Measurements from ENCODE around the gene ENOSF1. TPM values are rescaled to one million over a fixed set of nuclear protein-coding genes. Genes with fewer than 3 reads are reported as not detected.
"Not testable (repeated sequence)": the region's sequence is repeated elsewhere in the genome, so short reads cannot be mapped to it uniquely, and the experiment has no call there.

ENOSF1 gene
- total RNA-seq, 1 donor from 2014 or later = 58.4 TPM

DNA sequence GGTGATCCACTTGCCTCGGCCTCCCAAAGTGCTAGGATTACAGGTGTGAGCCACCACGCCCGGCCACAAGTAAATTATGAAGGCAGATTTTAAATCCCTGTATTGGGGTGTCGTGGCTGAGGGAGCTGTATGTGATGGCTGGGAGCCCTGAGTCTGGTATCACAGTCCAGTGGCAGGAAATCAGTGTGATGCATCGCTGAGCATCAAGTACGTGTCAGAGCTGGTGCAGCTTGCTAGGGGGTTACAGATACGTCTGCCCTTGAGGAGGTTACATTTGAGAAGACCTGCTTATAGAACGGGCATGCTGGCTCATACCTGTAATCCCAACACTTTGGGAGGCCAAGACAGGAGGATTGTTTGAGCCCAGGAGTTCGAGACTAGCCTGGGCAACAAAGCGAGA lies 4.3 kb downstream of the ENOSF1 start:
- DNase-seq (ENCODE audit: low spot score) = no peak

DNA sequence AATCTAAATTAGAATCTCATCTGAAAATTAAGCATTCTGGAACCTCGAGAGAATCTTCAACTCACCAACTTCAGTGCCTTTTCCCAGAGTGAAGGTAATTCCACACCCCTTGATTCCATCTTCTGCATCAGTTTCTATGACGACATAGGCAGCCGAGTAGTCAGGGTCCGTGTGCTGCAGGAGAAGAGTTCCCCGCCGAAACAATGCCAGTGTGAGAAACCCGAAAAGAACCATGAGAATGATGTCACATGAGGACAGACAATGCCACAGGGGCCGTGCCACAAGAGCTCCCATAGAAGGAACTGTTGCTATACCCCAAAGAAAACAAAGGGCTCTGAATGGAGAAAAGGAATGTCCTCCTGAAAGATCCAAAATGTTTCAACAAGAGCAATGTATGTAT lies 6.0 kb downstream of the ENOSF1 start:
- DNase-seq (ENCODE audit: low spot score) = no peak

DNA sequence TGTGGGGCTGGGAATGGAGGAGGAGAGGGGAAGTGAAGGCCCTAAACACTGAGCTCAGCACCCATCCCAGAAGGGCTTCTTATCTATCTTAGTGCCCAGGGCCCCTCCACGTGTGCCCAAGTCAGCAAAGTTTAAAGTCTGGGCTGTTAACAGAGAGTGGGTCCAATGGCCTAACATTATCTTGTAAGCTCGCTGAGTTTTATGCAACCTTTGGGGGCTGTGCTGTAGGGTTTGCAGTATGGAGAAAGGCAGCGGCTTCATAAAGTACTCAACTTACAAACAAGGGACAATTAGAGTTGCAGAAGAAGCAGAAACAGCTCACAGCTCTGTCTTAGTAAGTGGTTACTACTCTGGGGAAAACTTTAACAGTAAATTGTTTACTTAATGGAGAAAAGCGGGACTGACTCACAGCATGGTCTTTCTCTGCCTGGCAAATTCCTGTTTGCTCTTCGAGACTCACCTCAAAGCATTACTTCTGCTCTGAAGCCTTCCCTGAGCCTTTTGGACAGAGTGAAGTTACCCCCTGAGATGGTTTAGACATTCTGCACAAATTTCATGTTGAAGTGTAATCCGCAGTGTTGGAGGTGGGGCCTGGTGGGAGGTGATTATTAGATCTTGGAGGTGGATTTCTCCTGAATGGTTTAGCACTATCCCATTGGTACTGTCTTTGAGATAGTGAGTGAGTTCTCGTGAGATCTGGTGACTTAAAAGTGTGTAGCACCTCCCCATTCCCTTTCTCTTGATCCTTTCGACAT lies 9.0 kb downstream of the ENOSF1 start:
- no peak for DNase-seq (ENCODE audit: low spot score)

DNA sequence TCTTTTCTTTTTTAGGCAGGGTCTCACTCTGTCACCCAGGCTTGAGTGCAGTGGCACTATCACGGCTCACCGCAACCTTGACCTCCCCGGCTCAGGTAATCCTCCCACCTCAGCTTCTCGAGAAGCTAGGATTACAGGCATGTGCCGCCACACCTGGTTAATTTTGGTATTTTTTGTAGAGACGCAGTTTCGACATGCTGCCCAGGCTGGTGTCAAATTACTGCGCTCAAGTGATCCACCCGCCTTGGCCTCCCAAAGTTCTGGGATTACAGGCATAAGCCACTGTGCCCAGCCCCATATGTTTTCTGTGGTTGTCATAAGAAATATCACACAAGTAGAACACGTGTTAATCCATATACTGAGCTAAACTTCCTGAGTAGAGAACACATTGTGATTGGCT lies 14.6 kb downstream of the ENOSF1 start:
- DNase-seq (ENCODE audit: low spot score) = no peak

DNA sequence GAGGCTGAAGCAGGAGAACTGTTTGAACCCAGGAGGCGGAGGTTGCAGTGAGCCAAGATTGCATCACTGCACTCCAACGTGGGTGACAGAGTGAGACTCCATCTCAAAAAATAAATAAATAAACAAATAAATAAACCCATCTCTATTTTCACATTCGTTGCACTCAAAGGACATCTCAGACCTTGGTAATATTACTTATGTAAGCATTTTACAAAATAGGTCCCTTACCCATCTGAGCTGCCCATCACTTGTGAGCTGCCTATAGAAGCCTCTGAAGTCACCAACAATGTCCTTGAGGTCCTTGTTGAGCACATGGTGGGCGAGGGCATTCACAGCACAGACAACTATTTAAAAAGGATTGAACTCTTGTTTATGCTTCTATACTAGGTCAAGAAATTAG lies 15.4 kb downstream of the ENOSF1 start:
- no peak for DNase-seq (ENCODE audit: low spot score)

DNA sequence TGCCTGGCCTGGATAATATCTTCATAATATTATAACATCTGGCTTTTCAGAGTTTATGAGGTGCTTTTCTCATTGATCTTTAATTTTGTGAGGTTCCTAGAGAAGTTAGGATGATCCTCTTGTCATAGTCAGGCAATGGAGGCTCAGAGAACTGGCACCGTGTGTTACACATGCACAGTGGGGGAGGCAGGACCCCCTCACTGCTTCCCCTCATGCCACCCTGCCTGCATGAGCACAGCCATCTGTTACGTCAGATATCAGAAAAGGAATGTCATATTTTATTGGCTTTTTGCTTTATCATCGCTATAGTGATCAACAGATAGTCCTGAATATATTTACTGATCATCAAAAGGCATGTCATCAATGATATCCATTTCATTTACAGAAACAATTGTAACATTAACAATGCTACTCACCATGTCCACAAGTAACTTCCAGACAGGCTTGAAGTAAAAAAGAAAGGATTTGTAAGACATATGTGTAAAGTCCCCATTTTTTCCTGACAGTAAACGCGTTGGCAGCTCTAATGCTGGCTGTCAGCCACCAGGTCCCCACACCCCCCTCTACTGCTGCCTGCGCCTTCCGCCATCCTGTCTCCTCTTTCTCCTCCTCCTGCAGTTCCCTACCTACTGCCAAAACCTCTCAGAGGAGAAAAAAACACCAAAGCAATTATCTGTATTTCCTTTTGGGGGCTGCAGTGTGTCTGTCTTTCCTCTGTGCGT lies 18.8 kb downstream of the ENOSF1 start:
- no peak for DNase-seq (ENCODE audit: low spot score)

DNA sequence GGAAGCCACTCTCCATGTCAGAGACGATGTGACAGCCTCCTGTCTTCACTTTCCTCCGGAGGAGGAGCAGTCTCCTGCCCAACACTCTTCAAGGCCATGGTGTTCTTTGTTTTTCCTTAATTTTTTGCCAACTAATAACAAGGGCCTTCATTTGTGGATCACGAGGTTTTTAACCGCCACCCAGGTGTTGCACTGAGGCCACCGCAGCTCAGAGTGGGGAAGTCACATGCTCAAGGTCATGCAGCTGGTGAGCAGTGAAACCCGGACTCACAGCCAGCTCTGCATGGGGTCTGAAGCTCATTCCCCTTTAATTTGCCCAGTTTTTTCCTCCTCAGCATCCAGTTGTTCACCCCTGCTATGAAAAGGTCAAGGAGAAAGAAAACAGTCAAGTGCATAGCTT lies 19.6 kb downstream of the ENOSF1 start:
- DNase-seq (ENCODE audit: low spot score) = no peak

DNA sequence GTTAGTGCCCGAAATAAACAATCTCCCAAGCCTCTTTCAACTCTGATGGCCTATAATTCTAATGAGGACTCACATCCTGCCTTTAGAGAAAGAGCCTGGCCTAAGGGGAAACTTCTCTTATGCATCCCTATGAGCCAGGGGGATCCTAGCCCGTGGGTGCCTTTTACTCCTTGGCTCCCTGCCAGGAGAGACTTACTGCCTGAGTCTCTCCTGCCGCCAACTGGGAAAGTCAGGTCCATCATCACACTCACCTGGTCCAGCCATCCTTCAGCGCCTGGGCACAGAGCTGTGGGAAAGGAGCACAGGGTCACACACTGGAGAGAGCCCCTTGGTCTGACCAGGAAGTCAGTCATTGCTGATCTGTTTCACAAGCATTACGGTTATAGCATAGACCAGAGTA lies 24.1 kb downstream of the ENOSF1 start:
- no peak for DNase-seq (ENCODE audit: low spot score)

DNA sequence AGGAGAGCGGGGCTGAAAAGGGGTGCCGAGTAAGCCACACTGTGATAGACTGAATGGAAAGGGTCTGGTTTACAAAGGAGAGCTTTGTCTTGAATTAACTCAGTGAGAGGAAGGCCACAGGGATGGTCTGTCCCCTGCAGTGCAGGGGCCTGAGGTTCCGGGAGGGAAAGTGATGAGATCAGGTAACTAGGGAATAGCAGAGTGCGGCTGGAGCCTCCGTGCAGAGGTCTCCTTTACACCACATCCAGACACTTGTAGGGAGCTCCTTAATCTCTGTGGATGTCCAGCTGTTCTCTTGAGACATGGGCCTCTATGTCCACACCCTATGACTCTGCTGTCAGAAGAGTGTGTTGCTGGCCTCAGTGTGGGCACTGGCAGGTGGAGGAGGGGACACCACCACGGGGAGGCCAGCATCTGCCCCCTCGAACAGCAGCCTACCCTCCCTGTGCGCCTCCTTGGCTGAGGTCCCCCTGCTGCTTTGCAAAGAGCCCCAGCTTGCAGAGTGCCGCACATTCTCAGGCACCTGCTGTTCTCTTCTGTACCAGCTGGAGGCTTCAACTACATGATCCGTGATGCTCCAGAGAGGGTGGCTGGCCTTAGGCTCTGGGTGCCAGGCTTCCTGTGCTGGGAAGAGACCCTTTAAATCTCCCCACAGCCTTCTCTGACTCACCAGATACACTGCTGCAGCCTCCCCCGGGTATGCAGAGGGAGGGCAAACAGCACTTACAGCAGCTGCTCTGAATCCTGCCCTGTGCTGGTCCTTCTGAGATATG lies 25.9 kb downstream of the ENOSF1 start:
- DNase-seq (ENCODE audit: low spot score) = no peak

DNA sequence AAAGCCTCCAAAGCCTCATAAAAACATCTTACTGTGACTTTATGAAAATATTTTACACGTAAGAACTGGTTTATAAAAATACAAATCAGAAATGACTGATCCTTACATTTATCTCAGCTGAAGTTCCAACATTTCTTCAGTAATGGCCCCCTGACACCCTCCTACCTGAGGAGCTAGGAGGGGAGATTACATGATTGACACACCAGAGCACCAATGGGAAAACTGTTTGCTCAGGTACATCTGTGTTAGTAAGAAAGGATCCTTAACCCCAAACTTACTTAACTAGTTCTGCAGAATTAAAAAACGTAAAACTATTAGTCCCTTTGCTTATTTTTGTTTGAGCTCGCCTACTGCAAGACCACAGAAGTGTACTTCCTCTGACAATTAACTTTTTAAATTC lies 27.0 kb downstream of the ENOSF1 start:
- DNase-seq (ENCODE audit: low spot score) = no peak

DNA sequence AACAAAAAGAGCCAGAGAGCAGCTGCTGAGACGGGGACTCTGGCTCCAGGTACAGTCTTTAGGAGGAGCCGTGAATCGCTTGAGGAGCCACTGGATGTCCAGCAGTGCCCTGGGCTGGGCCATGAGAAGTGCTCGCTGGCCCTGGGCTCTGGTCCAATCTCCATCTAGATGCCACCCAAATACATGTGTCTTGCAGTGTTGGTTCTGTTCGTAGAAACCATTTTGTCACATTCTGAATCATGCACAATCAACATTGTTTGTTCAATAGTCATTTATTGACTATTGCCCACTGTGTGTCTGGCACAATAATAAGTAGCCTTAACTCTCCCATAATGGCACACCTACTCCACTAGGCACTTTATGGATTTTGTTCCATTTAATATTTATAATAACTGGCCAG lies 28.9 kb downstream of the ENOSF1 start:
- DNase-seq (ENCODE audit: low spot score) = peak; percentile 37

DNA sequence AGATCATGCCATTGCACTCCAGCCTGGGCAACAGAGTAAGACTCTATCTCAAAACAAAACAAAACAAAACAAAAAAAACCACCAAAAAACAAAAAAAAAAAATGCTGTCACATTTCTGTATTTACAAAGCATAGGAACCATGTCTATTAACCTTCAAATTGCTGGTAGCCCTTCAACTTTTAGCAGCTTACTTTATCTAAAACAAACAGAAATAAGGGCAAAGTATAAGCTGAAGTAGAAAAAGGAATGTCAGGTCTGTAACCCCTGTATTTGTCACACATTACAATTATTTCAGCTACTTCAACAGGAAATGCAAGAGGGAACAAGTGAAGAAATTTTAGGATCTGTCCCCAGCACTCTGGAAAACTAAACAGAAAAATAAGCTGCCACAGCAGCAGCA lies 29.6 kb downstream of the ENOSF1 start:
- no peak for DNase-seq (ENCODE audit: low spot score)

DNA sequence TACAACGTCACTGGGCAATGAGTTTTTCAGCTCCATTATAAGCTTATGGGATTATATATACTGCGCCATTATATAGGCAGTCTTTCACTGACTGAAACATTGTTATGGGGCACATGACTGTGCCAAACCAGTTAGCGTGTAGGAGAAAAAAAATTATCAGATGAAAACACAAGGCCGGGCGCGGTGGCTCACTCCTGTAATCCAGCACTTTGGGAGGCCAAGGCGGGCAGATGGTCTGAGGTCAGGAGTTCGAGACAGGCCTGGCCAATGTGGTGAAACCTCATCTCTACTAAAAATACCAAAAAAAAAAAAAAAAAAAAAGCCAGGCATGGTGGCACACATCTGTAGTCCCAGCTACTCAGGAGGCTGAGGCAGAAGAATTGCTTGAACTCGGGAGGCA lies 30.0 kb downstream of the ENOSF1 start:
- not testable (repeated sequence) for DNase-seq (ENCODE audit: low spot score)

DNA sequence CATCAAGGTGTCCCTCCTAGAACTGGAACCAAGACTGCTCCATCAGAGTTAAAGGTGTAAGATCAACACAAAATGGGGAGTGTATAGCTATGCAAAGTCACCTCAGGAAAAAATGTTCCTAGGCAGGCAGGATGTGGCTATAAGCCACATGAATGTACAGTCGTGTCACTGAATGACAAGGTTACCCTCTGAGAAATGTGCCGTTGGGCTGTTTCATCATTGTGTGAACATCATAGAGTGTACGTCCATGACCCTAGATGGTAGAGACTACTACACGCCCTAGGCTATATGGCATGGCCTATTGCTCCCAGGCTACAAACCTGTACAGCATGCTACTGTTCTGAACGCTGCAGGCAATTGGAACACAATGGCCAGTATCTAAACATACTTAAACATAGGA lies 30.4 kb downstream of the ENOSF1 start:
- DNase-seq (ENCODE audit: low spot score) = no peak

DNA sequence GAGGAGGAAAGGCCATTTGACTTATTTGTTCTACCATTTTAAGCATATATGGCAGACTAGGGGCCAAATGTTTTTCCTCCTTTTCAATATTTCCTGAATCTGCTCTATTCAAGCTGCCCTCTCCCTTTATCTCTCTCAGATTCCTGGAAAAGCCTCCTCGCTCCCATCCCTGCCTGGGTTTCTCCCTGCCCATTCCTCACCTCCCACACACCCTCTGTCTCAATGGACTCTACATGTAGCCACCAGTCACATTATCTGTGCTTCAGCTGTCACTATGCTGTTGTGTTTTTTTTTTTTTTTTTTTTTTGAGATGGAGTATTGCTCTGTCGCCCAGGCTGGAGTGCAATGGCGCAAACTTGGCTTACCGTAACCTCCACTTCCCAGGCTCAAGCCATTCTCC lies 32.0 kb downstream of the ENOSF1 start:
- no peak for DNase-seq (ENCODE audit: low spot score)

DNA sequence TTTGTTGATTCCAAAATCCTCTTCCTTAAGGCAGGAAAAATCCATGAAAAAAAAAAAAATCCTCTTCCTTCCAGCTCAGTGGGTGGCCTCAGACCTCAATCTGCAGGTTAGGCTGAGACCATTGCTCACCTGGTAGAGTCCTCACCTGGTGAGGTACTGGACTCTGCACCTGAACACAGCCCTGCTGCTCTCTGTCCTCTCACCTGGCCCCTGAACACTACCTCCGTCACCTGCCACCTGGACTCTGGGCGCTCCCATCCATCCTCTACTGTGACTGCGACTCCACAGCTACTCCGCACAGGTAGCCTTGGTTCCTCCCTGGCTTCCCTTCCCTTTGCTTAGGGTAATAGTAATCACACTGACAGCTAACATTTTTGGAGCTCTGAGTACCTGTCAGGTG lies 32.9 kb downstream of the ENOSF1 start:
- no peak for DNase-seq (ENCODE audit: low spot score)

DNA sequence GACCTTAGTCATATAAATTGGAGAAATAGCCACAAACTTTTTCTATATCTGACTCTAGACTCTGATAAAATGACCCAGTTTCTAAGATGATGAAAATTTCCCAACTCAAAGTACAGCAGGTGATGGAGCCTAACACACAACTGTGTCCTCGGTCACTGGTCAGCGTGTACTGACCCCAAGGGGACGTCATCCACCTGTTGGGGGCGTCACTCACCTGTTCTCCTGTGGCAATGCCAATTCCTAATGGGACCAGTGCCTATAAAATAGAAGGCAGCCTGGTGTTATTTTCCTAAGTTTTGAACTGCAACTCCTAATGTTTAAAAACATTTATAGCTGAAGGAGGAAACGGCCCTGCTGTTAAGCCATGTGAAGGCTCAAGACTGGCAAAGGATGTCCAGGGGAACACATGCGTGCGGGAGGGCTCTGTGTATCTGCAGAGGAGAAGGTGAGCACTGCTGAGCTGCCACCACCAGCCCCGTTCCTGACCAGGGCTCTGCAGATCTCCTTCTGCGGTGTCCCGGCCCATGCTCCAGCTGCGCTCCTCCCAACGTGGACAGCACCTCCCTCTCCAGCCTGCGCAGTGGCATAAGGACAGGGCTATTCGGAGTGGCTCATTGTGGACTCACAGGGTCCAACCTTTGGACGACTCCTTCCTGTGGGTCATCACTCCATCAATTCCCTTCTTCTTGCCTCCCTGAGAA lies 33.8 kb downstream of the ENOSF1 start:
- DNase-seq (ENCODE audit: low spot score) = no peak

DNA sequence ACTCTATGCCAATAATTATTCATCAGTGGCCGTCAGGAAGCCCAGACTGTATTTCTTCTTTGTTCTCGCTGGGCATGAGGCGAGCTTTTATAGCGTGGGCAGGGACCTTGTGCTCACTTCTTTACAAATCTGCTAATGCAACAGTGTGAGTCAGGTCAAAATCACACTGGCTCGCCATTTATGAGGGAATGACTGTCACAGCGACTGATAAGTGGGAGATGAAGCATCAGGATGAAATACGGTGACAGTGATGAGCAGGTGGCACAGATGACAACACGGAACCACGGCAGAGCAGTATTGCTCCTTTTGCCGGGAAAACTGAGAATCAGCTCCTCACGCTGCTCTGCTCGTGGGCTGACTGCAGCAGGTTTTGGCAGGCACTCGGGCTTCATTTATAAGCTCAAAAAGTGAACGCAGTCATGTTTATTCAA lies 34.5 kb downstream of the ENOSF1 start:
- DNase-seq (ENCODE audit: low spot score) = no peak

DNA sequence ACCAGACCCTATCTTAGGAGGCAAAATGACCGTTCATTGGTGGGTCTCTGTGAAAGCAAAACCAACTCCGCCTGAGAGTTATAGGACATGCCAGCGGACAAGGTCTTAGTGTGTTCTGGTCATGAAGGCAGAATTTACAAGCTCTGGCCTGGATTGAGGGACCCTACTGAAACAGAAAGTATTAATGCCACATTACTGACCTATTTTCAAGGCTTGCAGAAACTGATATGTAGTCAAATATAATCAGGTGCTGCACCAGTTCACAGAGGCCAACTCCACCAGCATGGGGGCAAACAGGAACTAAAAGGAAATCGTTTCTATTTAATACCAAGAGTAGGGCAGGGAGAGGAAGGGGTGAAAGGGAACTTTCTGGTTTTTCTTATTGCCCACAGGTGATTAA lies 35.3 kb downstream of the ENOSF1 start:
- DNase-seq (ENCODE audit: low spot score) = no peak

DNA sequence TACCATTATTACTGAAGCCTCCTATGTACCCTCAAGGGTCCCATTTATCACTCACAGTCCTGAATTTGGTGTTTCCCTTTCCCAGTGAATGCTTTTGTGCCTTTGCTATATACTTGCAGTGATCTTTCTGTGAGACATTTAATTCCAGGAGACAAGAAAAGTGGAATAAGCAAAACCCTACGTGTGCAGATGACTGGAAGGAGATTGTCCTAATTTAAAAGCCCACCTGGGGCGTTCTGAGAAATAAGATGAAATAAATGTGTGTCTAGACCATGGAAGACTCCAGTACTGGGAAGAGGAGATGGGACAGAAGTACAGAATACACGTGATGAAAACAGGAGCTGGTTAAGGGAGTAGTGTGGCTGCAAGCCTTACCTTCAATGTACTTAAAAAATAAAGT lies 35.7 kb downstream of the ENOSF1 start:
- no peak for DNase-seq (ENCODE audit: low spot score)

DNA sequence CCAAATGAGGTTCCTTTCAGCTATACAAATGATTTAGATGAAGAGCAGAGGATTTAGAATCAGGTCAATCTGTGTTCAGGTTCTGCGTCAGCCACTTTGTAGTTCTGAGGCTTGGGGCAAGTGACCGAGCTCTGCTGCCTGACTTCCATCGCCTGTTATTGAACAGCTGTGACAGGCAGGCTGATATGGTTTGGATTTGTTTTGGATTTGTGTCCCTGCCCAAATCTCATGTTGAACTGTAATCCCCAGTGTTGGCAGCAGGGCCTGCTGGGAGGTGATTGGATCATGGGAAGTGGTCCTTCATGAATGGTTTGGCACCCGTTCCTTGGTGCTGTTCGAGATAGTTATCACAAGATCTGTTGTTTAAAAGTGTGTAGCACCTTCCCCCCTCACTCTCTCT lies 36.4 kb downstream of the ENOSF1 start:
- DNase-seq (ENCODE audit: low spot score) = no peak

DNA sequence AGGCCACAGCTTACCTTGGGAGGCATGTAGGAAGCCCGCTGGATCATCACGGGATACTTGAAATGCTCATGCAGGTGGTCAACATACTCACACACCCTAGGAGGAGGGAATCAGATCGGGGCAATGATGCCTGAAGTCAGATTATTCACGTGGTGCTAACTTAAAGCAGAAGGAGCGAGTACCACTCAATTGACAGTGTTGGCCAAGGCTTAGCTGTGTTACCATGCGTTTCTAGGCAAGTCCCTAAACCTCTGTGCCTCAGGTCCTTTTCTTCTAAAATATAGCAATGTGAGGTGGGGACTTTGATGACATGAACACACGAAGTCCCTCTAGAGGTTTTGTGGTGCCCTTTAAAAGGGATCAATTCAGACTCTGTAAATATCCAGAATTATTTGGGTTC lies 37.1 kb downstream of the ENOSF1 start:
- no peak for DNase-seq (ENCODE audit: low spot score)

Data from mucosa of gallbladder (tissue), 1 donor.